Epithelial cell of proximal tubule (primary cell): Measurements from ENCODE around the gene TAF12. TPM values are rescaled to one million over a fixed set of nuclear protein-coding genes. Genes with fewer than 3 reads are reported as not detected.

Source experiments
- DNase-seq: peaks from one replicate; pipeline ENCODE4 v3.0.0-alpha.2; 2011; ENCODE audit warnings: low read depth
- H3K4me3 ChIP-seq: 2 replicates; pipeline ENCODE4 v1.5.1; 2011; ENCODE audit warnings: low read depth, mild to moderate bottlenecking, low read length
- total RNA-seq: library from RNA; depleted of rRNA; stranded (reverse); fragments of >200 nt; gene quantifications from 2 replicates; pipeline ENCODE4 v1.2.3, GENCODE V29; 2015
- TF ChIP-seq, protein P1 (sequence below): conservative IDR thresholded peaks from 2 replicates; pipeline ENCODE4 v1.5.1; 2012; ENCODE audit warnings: low read depth, mild to moderate bottlenecking, low read length

Gene TAF12
- total RNA-seq, 1 donor from 2014 or later: 18.6 TPM

DNA sequence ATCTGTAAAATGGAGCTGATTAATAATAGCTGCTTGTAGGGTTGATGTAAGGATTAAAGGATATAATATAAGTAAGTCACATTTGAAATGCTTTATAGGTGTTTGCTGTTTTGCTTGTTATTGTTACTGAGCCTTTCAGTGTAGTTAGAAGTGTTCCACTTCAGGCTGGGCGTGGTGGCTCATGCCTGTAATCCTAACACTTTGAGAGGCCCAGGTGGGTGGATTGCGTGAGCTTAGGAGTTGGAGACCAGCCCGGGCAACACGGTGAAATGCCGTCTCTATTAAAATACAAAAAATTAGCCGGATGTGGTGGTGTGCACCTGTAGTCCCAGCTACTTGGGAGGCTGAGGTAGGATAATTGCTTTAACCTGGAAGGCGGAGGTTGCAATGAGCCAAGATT is 77.8 kb downstream of the TAF12 start:
- TF ChIP-seq, protein P1, sequence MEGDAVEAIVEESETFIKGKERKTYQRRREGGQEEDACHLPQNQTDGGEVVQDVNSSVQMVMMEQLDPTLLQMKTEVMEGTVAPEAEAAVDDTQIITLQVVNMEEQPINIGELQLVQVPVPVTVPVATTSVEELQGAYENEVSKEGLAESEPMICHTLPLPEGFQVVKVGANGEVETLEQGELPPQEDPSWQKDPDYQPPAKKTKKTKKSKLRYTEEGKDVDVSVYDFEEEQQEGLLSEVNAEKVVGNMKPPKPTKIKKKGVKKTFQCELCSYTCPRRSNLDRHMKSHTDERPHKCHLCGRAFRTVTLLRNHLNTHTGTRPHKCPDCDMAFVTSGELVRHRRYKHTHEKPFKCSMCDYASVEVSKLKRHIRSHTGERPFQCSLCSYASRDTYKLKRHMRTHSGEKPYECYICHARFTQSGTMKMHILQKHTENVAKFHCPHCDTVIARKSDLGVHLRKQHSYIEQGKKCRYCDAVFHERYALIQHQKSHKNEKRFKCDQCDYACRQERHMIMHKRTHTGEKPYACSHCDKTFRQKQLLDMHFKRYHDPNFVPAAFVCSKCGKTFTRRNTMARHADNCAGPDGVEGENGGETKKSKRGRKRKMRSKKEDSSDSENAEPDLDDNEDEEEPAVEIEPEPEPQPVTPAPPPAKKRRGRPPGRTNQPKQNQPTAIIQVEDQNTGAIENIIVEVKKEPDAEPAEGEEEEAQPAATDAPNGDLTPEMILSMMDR: no peak
- no peak for DNase-seq

DNA sequence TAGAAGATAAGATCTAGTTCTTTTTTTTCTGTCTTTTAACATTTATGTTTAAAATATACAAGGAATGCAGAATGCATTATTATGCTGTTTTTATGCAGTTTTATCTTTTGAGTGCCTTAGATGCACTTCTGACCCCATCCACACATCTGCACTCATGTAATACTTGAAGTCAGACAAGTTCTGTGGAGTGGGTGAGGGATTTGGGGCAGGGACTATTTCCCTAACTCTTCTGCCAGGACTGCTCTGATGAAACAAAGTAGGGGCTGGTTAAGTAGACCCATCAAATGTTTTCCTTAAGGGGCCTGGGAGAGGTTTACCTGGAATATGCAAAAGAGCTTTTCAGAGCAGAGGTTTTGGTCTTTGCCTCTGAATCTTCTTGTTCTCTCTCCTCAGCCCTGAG is 78.6 kb downstream of the TAF12 start:
- TF ChIP-seq, protein P1: no peak
- DNase-seq: no peak
- no peak overlapping the region for H3K4me3 ChIP-seq

More for the DNA sequence above, 77.8 kb downstream of the TAF12 start:
- H3K4me3 ChIP-seq: no peak overlapping the region

DNA sequence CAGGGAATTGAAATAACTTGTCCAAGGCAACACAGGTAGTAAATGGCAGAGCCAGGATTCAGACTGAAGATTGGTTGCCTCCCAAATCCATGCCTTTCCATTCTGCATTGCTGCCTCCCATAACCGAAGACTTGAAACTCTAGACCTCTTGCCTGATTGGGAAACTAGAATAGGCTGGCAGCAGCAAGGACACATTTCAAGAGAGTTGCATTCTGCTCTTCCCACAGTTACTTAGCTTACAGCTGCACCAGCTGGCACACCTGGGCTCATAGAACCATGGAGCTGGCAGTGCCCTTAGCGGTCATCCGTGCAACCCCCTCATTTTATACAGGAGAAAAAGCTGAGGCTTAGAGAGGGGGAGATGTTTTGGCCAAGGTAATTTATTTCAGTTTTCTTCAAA is 82.0 kb downstream of the TAF12 start:
- TF ChIP-seq, protein P1: no peak
- H3K4me3 ChIP-seq: no peak overlapping the region
- DNase-seq: no peak

Other genes with a start within 250 kb of the TAF12 start
- gene RCC1, start 137.0 kb downstream of the TAF12 start, total RNA-seq: 46.3 and 105 TPM in 2 replicates
- 23.9 and 30.4 TPM in 2 replicates for gene TRNAU1AP, start 90.0 kb downstream of the TAF12 start, total RNA-seq
- gene RAB42, start 50.8 kb downstream of the TAF12 start, total RNA-seq: 14.5 and 18.3 TPM in 2 replicates
- not detected in 2 replicates for gene RNU11, start 5.5 kb upstream of the TAF12 start, total RNA-seq
- 9.5 and 11.5 TPM in 2 replicates for gene GMEB1, start 25.7 kb upstream of the TAF12 start, total RNA-seq
- gene YTHDF2, start 93.9 kb upstream of the TAF12 start, total RNA-seq: 49.8 and 76.0 TPM in 2 replicates
- not detected in 2 replicates for gene OPRD1, start 169.1 kb upstream of the TAF12 start, total RNA-seq